AG04449 (cell line): ENCODE data around the gene DDX1.

ENCODE experiments used
- CTCF ChIA-PET: fragments of 350-600 bp; formaldehyde crosslinking; extraction: SDS; loops from one replicate; lab custom pipeline; 2021; ENCODE audit warnings: antibody characterized with exemption; lab: Yijun Ruan, JAX
- POLR2A ChIA-PET: fragments of 400-600, 350-600 bp; formaldehyde crosslinking; extraction: SDS; loops from one replicate; lab custom pipeline; 2020; ENCODE audit warnings: antibody characterized with exemption, inconsistent platforms; lab: Yijun Ruan, JAX
- DNase-seq: peaks from one replicate; pipeline ENCODE4 v3.0.0-alpha.2; 2010; ENCODE audit warnings: low read depth, low spot score
- H3K4me3 ChIP-seq: 2 replicates; pipeline ENCODE4 v1.5.1; 2011; ENCODE audit warnings: low read depth, mild to moderate bottlenecking, control low read depth, low read length
- TF ChIP-seq, protein P1 (sequence below): IDR thresholded peaks from one replicate; pipeline ENCODE4 v1.5.1; 2011; ENCODE audit warnings: mild to moderate bottlenecking, moderate library complexity, low read length, control low read depth, inconsistent platforms; ENCODE audit not compliant: insufficient read depth; ENCODE audit errors: missing control alignments

The DDX1 gene

DNA sequence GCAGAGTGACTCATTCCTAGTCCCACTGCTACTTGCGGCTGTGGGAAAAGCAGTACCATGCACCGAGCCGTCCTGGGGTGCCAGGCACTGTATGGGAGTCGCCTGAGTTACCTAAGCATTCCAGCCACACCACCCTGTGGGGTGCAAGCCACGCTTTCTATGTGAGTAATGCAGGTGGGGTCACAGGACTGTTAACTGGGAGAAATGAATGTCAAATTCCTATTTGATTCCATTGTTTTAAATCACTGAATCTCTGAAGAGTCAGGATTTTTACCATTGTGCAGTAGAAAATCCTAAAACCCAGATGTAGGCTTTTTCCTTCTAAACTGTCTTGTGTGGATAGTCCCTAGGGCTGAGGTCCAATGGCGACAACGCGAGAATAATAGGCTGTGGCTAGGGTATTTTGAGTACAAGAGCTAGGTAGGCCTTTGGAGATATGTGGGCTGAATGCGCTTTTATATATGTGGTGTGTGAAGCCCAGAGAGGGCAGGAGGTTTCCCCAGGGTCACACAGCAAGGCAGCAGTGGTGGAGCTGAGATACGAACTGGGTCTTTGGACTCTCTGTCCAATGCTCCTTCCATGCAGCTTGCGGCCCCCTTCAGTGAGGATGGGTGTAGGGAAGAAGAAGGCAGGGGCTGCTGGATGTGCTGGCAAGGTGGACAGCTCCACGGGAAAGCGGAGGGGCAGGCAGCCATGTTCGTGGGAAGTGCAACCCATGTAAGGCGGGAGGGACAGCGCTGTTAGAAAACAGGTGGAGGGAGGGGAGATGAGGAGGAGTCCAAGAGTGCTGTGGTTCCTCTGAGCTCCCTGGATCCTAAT lies 83.2 kb downstream of the DDX1 start:
- no peak for DNase-seq
- no peak overlapping the region for H3K4me3 ChIP-seq
- TF ChIP-seq, protein P1, sequence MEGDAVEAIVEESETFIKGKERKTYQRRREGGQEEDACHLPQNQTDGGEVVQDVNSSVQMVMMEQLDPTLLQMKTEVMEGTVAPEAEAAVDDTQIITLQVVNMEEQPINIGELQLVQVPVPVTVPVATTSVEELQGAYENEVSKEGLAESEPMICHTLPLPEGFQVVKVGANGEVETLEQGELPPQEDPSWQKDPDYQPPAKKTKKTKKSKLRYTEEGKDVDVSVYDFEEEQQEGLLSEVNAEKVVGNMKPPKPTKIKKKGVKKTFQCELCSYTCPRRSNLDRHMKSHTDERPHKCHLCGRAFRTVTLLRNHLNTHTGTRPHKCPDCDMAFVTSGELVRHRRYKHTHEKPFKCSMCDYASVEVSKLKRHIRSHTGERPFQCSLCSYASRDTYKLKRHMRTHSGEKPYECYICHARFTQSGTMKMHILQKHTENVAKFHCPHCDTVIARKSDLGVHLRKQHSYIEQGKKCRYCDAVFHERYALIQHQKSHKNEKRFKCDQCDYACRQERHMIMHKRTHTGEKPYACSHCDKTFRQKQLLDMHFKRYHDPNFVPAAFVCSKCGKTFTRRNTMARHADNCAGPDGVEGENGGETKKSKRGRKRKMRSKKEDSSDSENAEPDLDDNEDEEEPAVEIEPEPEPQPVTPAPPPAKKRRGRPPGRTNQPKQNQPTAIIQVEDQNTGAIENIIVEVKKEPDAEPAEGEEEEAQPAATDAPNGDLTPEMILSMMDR, result no peak
- ChIA-PET CTCF (no interaction called here), POLR2A (no interaction called here)

DNA sequence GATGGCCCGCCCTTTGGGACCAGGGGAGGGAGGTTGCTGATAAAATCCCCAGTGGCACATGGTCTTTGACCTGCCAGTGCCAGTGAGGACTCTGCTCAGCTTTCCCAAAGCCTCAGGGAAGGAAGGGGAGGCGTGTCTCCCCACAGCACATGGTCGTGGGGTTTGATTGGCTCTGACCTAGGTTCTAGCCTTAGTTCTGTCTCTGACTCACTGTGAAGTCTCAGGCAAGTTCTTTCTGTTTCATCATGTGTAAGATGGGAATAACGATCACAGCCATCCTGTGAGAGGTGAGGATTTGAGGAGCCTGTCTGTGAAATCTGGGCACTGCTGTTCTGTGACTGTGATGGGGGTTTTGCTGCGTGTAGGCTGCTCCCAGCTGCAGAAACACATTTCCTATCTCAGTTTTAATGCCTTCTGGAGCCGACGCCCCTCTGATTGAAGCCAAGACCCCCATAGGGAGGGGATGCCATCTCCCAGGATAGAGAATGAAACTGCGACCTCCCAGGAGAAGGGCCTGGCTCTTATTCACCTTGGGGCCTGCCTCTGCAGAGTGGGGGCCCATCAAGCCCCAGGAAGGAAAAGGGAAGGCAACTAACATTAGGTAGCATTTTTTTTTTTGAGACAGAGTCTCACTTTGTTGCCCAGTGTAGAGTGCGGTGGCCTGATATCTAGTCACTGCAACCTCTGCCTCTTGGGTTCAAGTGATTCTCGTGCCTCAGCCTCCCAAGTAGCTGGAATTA lies 84.0 kb downstream of the DDX1 start:
- POLR2A ChIA-PET, result no interaction called here
- TF ChIP-seq, protein P1, result no peak
- DNase-seq, result no peak
- CTCF ChIA-PET, result no interaction called here
- no peak overlapping the region for H3K4me3 ChIP-seq

DNA sequence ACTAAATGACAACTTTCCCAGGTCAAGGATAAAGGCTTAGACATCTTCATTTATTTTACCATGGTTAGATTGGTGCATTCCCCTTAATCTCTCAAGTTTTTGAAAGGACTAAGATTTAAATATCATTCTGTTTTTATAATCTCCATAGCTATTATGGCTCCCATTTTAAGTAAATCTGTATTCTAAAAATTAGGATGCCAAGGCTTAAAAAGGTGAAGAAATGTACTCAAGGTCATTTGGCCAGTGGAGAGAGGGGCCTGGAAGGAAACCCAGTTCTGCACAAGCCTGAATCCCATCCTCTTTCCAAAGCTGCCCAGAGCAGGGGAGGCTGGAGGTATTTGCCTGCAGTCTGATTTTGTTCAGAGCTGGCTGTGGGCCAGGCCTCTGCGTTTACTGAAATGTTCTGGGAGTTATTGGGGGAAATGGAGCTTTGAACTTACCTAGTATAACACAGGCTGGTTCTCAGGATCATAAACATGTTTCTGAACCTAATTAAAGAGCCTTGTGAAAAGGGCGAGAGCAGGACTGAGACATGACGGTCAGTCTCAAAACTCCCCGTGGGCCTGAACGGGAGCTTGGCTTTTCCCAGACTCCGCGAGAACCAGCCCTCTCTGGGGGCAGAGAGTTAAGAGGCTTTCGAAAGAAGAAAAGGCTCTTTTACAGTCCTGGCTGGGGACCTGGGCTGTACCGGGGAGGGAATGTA lies 85.6 kb downstream of the DDX1 start:
- no peak overlapping the region for H3K4me3 ChIP-seq
- ChIA-PET POLR2A (no interaction called here), CTCF (interaction anchor here (1.0 kb wide), 1 partner anchor 9 kb away, joined by 4 read pairs; no protein-coding TSS in a partner anchor)
- TF ChIP-seq, protein P1, result no peak
- DNase-seq, result no peak

DNA sequence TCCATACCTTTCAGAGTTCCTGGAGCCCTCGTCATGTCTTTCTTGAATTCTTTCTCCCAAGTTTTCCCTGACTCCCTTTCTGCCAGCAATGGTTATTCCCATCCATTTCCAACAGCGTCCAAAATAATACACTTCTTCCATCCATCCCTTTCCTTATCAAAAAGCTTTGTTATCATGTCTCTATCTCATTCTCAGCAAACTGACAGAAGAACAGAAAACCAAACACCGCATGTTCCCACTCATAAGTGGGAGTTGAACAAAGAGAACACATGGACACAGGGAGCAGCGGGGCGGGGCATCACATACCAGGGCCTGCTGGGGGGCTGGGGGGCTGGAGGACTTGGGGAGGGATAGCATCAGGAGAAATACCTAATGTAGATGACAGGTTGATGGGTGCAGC lies 86.7 kb downstream of the DDX1 start:
- CTCF ChIA-PET, result no interaction called here
- DNase-seq, result no peak
- no peak overlapping the region for H3K4me3 ChIP-seq
- POLR2A ChIA-PET, result no interaction called here
- TF ChIP-seq, protein P1, result no peak

DNA sequence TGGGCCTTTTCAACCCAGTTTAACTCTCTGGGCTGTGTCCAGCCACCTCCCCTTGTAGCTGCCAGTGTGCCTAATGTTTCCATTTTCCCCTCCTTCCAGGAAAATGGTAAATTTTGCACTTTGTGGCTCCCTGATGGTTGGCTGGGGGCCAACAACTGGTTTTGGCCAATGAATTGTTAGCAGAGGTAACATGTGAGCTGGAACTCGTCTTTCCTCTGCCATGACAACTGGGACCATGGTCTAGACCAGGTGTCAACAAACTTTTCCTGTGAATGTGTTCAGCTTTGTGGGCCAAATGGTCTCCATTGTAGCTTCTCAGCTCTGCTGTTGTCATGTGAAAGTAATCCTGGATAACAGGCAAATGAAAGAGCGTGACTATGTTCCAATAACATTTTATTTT lies 87.2 kb downstream of the DDX1 start:
- DNase-seq, result no peak
- CTCF ChIA-PET, result no interaction called here
- no peak overlapping the region for H3K4me3 ChIP-seq
- TF ChIP-seq, protein P1, result no peak
- POLR2A ChIA-PET, result no interaction called here
